Fibroblast of villous mesenchyme (primary cell): Measurements from ENCODE around the gene CNTNAP2. TPM values are rescaled to one million over a fixed set of nuclear protein-coding genes. Genes with fewer than 3 reads are reported as not detected.

Experiments used
- DNase-seq: peaks from one replicate; pipeline ENCODE4 v3.0.0-alpha.2; 2010; ENCODE audit warnings: low read depth
- H3K4me3 ChIP-seq: 2 replicates; pipeline ENCODE4 v1.5.1; 2011; ENCODE audit warnings: low read depth, mild to moderate bottlenecking, low read length
- total RNA-seq: library from RNA; depleted of rRNA; stranded (reverse); fragments of >200 nt; gene quantifications from 2 replicates; pipeline ENCODE4 v1.2.3, GENCODE V29; 2012
- TF ChIP-seq, protein P1 (sequence below): IDR thresholded peaks from 2 replicates; pipeline ENCODE4 v1.5.1; 2012; ENCODE audit warnings: low read depth, mild to moderate bottlenecking, low read length; ENCODE audit not compliant: insufficient read depth

Gene CNTNAP2
- total RNA-seq, 1 donor, result not detected

DNA sequence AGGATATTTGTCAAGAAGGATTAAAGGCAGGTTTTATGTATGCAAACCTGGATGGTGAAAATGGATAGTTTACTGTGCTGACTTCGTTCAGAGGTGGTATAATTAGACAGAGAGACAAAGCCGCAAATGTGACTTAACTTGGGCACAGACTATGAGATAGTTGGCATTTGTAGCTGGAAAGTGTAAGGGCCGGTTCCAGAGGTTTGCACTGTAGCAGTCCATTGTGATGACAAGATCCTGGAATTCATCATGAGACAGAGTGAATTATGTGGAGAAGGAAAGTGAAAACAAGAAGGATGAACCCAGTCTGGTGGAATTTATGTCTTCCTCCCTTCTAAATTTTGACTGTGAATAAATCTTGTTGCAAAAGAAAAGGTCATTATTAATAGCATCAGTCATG is 139.0 kb downstream of the CNTNAP2 start:
- DNase-seq, result no peak
- TF ChIP-seq, protein P1, sequence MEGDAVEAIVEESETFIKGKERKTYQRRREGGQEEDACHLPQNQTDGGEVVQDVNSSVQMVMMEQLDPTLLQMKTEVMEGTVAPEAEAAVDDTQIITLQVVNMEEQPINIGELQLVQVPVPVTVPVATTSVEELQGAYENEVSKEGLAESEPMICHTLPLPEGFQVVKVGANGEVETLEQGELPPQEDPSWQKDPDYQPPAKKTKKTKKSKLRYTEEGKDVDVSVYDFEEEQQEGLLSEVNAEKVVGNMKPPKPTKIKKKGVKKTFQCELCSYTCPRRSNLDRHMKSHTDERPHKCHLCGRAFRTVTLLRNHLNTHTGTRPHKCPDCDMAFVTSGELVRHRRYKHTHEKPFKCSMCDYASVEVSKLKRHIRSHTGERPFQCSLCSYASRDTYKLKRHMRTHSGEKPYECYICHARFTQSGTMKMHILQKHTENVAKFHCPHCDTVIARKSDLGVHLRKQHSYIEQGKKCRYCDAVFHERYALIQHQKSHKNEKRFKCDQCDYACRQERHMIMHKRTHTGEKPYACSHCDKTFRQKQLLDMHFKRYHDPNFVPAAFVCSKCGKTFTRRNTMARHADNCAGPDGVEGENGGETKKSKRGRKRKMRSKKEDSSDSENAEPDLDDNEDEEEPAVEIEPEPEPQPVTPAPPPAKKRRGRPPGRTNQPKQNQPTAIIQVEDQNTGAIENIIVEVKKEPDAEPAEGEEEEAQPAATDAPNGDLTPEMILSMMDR, result no peak
- H3K4me3 ChIP-seq, result no peak overlapping the region

DNA sequence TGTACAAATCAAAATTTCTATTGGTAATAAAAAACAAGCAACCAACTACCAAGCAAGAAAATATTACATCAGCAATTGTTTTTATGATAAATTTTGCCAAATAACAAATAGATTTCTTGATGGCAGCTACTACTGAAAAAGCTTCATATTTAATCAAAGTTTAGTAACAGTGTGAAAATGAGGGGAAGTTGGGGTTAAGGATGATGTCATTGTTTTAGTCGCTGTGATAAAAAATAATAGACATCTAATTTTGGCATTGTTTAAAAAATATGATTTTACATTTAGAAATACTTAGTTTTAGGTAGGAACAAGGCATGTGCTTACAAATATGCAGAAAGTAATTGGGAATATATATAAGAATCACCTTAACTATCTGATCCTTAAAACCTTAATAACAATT is 145.9 kb downstream of the CNTNAP2 start:
- no peak for DNase-seq
- TF ChIP-seq, protein P1, result no peak
- no peak overlapping the region for H3K4me3 ChIP-seq

DNA sequence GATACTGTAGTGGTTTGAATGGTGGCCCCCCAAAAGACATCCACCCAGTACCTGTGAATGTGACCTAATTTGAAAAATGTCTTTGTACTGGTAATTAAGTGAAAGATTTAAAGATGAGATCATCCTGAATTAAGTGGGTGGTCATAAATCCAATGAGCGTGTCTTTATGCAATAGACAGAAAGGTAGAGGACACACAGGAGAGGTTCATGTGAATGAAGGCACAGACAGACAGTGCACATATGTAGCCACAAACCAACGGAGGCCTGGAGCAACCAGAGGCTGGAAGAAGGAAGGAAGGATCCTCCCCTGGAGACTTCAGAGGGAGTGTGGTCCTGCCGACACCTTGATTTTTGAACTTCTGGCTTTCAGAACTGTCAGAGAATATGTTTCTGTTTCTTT is 160.3 kb downstream of the CNTNAP2 start:
- no peak for DNase-seq
- no peak overlapping the region for H3K4me3 ChIP-seq
- TF ChIP-seq, protein P1, result no peak

DNA sequence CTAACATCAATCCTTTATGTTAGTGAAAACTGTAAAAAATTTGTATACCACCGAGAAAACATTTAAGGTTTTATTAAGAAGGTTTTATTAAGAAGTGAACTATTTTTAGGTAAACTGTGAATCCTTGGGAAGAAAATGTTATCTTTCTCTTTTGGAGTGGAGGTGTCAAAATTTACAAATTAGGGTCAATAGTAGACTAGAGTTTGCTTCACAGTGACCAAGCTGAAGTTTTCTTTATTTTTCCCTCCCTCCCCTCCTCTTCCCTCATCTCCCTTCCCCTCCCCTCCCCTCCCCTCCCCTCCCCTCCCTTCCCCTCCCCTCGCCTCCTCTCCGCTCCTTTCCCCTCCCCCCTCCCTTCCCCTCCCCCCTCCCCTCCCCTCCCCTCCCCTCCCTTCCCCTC is 168.8 kb downstream of the CNTNAP2 start:
- TF ChIP-seq, protein P1, result no peak
- H3K4me3 ChIP-seq, result no peak overlapping the region
- no peak for DNase-seq

- H3K4me3 ChIP-seq, result no peak overlapping the region
- DNase-seq, result no peak
- TF ChIP-seq, protein P1, result no peak
Measured at GRCh38 chr7:146290746-146291145, 174.1 kb downstream of the CNTNAP2 start.

- H3K4me3 ChIP-seq, result no peak overlapping the region
- TF ChIP-seq, protein P1, result no peak
- no peak for DNase-seq
Measured at GRCh38 chr7:146291900-146292299, 175.3 kb downstream of the CNTNAP2 start.

DNA sequence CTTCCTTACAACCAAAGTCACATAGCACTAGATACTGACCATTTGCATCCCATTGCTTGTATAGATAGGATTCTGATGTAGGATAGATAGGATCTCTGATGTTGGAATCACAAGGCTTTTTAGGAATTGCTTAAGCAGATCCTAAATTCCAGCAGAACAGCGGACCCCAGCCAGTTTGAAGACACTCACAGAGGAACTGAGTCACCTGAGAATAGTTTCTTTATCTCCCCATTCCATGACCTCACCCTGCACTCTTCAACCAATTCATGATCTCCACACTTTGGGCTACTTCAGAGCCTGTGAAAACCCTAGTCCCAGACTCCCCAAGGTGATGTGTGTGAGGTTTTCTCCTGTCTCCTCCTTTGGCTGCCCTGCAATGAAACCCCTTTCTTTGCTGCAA is 179.4 kb downstream of the CNTNAP2 start:
- TF ChIP-seq, protein P1, result no peak
- no peak overlapping the region for H3K4me3 ChIP-seq
- DNase-seq, result no peak
